HG03558 (cell line): ENCODE results near the gene CPNE9.

Experiments
- ATAC-seq: cut with Tn5 transposase; IDR thresholded peaks from one replicate; pipeline ENCODE4 v1.9.1; 2021; ENCODE audit warnings: moderate number of reproducible peaks; ENCODE audit not compliant: unreplicated experiment; ENCODE audit errors: extremely low read depth

The CPNE9 gene

DNA sequence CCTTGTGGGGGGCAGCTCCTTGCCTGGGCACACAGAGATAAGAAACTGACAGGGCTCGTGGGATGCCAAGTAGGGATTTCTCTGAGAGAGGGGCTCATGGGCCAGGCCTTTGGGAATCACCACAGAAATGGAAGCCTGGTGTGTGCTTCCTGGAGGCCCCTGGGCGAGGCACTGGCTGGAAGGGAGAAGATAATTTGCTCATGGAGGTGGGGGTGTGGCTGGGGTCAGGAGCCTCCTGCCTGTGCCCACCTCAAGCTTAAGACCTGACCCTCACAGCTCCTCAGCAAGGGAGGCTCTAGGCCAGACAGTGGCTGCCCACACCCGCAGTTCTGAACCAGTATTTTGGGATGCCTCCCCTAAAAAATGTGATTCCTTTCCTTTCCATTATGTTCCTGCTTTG, 16.9 kb upstream of the CPNE9 start:
- no peak for ATAC-seq

DNA sequence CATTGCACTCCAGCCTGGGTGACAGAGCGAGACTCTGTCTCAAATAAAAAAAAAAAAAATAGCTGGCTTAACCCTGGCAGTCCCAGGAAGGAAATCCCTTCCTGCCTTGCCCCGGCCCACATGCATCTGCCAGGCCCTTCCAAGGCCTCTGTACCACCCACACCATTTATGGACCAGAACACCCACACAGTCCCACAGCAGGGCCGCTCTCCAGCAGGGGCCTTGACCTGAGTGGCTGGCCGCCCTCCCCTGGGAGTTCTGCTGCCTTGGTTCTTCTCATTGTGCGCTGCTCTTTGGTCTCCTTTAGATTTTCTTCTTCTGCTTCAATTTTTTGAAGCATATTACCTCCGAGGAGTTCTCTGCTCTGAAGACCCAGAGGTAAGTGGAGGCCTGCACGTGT, 16.1 kb upstream of the CPNE9 start:
- no peak for ATAC-seq

DNA sequence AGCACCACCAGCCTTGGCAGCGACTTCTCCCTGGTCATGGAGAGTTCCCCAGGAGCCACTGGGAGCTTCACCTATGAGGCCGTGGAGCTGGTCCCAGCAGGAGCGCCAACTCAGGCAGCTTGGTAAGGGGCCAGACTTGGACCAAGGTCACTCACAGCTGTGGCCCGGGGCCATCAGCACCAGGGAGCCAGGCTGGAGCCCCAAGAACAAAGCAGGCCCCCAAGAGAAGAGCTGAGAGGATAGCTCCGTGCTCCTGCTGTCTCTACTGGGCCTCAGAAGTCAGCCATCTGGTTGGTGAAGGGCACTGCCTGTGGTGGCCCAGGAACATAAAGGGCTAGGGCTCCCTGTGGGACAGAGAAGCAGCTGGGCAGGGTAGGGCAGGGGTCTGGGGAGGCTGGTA, 14.7 kb upstream of the CPNE9 start:
- no peak for ATAC-seq

DNA sequence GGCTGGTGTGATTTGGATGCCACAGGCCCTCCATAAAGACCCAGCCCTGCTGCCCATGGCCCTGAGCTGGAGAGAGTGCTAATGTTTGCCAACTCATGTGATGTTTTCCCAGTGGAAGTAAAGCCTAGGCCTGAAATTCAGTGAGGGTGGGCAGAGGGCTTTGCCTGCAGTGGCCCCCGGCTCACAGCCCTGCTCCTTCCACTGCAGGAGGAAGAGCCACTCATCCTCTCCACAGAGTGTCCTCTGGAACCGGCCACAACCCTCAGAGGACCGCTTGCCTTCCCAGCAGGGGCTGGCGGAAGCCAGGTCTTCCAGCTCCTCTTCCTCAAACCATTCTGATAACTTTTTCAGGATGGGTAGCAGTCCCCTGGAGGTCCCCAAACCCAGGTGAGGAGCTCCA, 13.9 kb upstream of the CPNE9 start:
- ATAC-seq: no peak

DNA sequence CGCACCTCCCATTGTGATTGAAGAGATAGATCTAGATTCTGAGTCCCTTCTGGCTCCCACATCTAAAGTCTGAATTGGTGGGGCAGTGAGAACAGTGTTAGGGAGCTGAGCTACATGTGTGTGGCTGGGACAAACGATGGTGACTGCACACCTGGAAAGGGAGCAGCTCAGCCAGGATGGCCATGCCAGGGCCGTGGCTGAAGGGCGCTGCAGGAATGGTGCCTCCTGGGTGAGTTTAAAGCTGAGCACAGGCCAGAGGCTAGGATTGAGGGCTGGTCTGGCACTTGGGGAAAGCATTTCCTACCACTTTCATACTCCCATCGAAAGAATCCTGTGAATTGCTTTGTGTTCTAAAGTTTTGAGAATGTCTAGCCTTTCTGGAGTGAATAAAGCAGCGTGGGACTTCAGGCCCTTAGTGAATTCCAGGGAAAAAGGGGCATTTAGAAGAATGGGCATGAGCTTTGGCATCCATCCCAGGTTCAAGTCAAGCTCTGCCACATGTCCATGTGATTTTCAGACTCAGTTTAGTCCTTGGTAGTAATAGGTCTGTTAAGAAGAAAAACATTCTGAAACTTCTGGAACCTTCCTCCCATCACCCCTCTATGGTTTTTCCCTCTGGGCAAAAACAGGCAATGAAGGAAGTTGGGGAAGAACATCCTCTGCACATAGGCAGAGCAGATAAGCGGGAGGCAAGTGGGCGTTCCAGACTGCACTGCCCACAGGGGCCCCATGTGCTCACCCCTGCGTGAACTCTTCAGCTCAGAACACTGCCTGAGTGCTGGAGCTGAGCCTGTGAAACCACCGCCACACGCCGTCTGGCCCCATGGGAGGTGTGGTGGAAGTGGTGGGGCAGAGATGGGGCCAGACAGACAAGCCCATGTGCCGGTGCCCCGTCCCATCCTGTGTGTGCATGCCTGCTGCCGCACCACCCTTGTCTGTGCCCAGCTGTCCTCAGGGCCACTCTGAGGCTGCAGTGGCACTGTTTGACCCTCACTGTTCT, 12.9 kb upstream of the CPNE9 start:
- ATAC-seq: peak; percentile 89

DNA sequence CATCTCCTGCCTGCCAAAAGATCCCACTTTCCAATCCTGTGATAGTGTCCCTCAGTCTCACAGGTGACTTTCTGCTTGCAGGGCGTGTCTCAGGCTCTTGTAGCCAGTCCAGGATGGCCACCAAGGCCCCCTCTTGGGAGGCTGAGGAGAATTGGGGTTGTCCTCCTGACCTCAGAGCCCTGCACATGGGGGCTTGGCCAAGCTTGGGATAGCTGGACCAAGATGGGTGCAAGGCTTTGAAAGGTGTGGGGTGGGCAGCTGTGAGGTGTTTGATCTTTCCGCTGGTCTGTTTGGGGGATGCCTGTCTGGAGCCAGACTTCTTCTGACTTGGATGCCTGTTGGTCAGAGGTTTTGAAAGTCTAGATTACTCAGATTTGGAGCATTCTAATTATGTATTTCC, 12.0 kb upstream of the CPNE9 start:
- ATAC-seq: no peak

DNA sequence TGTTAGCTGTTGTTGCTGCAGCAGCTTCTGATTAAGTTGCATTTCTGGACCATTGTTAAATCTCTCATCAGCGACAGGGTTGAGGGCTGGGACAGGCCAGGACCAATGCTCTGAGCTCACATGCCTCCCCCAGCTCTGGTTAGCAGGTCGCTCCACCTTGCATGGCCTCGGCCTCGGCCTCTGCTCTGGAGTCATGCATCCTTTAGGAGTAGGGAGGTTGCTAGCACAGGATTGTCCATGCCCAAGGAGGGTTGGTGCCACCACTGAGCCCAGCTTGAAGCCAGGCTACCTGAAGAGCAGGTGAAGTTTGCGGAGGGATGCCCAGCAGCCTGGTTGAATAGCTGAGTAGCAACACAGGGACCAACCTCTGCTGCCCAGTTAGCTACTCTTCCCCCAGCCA, 11.2 kb upstream of the CPNE9 start:
- no peak for ATAC-seq

DNA sequence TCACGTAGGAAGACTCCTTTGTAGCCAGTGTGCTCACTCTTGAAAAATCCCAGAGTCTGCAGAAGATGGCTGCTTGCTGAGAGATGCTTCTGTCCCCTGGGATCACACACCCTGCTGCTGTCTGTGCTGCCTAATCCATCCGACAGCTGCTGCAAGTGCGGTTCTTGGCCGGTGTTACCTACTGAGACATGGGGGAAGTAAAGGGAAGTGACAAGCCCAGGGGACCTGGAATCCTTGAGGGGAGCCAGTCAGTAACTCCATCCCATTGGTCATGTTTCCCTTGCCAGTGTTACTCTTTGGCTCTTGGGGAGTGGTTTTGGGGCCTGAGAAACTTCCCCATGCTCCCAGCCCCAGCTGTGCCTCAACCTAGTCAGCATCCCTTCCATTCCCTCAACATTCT, 8.3 kb upstream of the CPNE9 start:
- no peak for ATAC-seq

DNA sequence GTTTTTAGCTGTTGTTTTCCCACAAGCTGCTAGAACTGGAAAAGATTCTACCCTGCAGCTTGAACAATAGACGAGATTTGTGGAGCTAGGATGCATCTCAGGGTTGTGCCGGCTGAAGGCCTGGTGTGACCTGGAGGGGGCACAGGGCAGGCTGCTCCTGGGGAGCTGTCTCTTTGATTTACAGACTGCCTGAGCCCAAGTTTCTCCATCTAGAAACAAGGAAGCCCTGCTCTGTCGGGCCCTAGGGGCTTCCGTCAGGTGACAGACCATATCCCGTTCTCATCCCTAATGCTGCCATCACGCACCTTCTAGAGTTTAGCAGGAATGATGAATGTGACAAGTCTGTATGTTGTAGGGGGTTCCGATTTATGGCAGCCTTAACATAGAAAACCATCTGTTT, 7.9 kb upstream of the CPNE9 start:
- no peak for ATAC-seq

DNA sequence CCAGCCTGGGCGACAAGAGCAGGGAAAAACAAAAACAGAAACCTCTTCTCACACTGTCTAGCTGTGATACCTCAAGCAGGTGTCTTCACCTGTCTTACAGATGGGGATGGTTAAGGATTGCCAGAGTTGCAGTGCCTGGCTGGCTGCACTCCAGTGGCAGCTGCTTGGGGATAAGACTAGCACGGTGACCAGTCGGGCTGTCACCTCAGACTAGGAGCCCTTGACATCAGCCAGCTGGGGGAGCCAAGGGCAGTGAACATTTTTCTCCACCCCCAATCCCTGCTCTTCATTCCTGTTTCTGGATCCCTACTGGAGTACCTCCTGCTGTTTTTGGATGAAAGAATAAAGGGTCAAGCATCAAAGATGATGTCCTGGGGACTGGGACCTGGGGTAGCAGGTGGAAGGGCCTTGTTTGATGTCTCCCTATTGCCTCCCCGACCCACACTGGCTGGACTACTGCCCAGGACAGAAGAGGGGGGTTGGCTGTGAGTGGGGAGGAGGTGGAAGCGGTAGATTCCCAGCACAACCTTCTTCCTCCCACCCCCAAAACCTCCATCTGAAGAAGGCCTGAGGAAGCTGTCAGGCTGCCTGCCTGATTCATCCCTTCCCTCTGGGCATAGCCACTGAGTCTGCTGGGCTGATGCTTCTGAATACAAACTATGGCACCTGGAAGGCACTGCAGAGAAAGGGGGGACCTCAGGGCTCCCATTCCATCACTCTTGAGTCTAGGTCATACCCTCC, 7.0 kb upstream of the CPNE9 start:
- ATAC-seq: no peak

DNA sequence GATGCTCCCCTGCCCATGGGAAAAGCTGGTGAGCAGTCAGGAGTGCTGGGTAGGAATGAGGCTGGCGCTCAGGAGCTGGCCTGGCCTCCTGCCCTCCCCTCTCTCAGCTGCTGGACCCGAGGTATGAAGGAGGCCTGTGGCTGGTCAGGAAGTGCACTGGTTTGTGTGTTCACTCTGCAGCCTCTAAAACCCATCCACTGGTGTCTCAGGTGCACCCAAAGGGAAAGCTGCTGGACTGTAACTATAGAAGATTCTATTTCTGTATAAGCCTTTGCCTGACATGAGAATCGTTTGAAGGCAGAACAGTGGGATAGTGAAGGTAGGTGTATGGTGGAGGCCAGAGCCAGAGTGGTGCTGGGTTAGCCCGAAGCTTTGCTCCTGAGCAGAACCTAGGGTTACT, 5.7 kb upstream of the CPNE9 start:
- no peak for ATAC-seq

DNA sequence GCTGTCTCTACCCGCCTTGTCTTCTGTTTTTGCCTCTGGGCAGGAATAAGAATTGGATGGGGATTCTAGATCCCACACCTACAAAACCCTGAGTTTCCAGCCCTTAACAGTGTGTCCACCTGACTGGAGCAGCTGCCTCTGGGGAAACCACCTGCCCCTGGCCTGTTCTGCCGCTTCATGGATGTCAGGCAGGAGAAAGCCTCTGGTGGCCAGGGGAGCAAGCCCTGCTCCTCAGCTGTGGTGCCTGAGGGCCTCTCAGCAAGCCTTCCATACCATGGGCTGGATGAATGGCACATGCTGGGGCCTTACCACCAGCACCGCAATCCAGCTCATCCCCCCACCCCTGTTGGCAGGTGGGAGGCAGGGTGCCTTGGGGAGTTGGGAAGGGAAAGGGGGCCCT, 5.3 kb upstream of the CPNE9 start:
- no peak for ATAC-seq

DNA sequence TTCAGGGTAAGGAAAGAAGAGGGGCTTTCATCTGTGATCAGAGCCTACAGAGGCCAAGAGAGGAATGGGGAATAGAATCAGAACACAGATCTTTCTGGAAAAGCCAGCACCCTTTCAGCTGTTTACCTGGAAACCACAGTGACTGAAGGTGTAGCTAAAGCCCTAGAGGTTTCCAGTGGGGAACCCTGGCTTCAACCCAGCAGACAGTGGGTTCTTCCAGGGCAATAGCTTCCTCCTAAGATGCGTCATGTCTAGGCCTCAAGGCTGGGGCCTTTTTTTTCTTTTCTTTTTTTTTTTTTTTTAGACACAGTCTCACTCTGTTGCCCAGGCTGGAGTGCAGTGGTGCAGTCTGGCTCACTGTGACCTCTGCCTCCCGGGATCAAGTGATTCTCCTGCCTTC, 3.1 kb upstream of the CPNE9 start:
- ATAC-seq: no peak

DNA sequence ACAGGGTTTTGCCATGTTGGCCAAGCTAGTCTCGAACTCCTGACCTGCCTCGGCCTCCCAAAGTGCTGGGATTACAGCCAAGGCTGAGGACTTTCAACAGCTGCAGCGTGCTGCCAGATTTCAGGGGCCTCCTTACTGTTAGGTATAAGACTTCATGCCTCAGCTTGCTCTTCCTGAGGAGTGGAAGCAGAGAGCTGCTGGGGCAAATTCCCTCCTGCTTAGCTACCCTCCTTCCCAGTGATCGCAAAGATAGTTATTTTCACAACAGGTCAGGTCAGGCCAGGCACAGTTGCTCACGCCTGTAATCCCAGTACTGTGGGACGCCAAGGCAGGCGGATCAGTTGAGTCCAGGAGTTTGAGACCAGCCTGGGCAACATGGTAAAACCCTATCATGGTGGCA, 2.6 kb upstream of the CPNE9 start:
- ATAC-seq: no peak

DNA sequence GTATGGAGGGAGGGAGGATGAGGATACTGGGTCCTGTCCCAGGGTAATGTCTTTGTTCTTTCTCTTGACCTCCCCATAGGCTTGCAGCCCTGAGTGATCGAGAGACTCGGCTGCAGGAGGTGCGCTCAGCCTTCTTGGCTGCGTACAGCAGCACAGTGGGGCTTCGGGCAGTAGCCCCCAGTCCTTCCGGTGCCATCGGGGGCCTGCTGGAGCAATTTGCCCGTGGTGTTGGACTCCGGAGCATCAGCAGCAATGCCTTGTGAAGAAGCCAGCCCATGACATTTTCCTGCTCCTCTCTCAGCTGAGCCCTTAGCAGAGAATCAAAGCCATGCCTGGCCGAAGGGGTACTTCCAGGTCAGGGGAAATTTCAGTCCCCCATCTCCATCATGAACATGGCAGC, 1.9 kb upstream of the CPNE9 start:
- no peak for ATAC-seq

DNA sequence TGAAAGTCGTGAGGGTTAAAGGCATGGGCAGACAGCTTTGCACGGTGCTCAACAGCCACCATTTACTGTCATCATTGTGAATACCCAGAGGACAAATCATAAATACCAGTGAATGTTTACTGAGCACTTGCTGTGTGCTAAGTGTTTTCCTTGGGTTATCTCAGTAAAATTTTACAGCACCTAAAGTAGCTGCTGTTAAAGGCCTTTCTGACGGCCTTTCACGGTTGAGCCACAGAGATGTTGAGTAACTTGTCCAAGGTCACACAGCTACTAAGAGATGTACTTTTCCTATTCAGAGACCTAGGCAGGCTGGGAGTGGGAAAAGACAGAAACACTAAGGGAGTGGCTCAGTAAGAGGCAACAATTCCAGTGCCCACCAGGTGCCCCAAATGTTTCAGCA, 393 bp upstream of the CPNE9 start:
- no peak for ATAC-seq

DNA sequence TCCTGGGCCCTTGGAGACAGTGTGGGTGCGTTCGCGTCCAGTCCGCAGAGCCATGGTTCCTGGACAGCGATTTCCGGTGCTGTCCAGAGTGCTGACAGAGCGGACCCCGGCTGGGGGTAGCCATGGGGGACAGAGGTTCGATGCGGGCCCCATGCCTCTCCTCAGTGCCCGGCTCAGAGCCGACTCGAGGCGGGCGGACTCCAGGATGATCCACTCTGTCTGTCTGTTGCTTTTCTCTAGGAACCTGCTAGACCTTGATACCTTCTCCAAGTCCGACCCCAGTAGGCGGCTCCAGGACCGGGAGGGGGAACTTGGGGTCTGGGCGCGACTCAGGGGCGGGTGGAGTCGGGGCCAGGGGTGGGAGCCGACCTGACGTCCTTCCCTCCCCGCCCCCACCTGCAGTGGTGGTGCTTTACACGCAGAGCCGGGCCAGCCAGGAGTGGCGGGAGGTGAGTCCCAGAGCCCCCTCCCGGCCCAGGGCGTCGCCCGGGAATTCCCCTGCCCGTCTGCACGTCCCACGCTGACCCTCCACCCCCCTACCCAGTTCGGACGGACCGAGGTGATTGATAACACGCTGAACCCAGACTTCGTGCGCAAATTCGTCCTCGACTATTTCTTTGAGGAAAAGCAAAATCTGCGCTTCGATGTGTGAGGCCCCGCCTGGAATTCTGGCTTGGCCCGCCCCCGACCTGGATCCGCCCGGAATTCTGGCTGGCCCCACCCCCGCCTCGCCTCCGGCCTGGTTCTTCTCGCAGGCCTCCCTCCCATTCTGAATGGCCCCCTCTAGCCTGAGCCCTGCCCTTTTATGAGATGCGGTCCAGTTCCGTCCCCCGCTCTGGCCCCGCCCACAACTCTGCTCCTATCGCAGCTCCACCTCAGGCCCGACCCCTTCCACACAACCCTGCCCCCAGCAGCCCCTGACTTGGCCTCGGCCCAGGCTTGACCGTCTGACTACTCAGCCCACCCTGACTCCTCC, 1.0 kb downstream of the CPNE9 start:
- ATAC-seq: no peak

DNA sequence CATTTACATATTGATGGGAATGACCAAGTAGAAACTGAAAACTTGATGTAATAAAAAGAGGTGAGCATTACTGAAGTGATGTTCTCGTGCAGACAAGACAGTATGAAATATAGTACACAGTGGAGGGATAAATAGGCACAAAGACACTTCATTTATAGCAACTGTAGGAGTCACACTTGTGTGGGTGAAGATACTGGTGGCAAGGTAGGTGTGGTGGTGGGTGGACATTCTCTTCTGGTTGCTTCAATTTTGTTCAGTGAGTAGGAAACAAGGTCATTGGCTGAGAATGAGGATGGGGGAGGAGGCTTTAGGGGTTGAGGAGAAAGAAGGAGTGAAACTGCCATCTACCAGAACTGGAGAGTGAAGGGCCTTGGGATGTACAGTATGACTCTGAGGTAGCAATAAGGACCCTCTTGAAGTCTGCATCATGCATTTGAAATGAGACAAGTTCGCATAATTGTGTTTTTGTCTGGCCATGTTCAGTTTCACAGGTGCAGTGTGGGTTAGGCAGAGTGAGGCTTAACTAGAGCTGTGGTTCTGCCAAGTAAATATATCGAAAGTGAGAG, 6.6 kb downstream of the CPNE9 start:
- no peak for ATAC-seq

DNA sequence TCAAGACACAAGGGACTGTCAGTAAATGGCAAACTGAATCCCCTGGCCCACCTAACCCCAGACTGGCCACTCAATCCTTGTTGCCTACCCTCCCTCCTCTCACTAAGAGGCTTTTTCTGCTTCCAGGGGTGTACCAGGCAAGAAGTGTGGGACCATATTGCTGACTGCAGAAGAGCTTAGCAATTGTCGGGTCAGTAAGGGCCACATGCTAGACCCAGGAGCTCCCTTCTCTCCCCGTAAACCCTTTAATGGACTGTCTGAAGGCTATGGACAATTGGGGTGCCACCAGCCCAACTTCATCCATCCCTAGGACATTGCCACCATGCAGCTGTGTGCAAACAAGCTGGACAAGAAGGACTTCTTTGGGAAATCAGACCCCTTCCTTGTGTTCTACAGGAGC, 8.8 kb downstream of the CPNE9 start:
- no peak for ATAC-seq

DNA sequence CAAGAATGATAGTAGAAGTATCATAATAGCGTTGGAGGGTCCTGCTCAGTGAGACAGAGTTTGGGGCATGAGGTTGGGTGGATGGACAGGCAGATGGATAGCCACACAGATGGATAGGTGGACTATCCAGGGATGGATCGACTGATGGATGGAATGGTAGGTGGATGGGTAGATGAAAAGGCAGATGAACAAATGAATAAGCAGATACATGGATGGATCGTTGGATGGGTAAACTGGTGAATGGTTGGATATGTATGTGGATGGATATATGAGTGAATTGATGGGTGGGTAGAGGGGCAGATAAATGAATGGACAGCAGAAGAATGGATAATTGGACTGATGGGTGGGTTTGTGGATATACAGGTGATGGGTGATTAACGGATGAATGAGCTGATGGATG, 9.5 kb downstream of the CPNE9 start:
- ATAC-seq: no peak
